Breast epithelium (tissue), 4 donors: ENCODE measurements around the gene TJAP1. TPM values are rescaled to one million over a fixed set of nuclear protein-coding genes. Genes with fewer than 3 reads are reported as not detected.
"Not testable (repeated sequence)": the region's sequence is repeated elsewhere in the genome, so short reads cannot be mapped to it uniquely, and the experiment has no call there.

Experiments
- DNase-seq, 2 donors: peaks; one replicate each; pipeline ENCODE4 v3.0.0-alpha.2; 2019; ENCODE audit warnings: low spot score in 2 of 2
- H3K27ac ChIP-seq, 2 donors: fragments of 200-600 bp; sonication (generic) in 1 of 2; one replicate each; pipeline ENCODE4 v1.5.1; 2016 to 2019; ENCODE audit warnings: mild to moderate bottlenecking in 1 of 2
- H3K27me3 ChIP-seq, 2 donors: fragments of 200-600 bp; sonication (generic) in 1 of 2; one replicate each; pipeline versions ENCODE4 v1.5.1 to v1.6.0; 2017 to 2019; ENCODE audit warnings: control low read depth in 1 of 2, mild to moderate bottlenecking in 1 of 2
- H3K36me3 ChIP-seq: fragments of 200-600 bp; one replicate; pipeline ENCODE4 v1.5.1; 2019
- H3K4me1 ChIP-seq, 2 donors: fragments of 200-600 bp; sonication (generic); one replicate each; pipeline ENCODE4 v1.5.1; 2016 to 2019; ENCODE audit warnings: control low read depth in 1 of 2
- H3K4me3 ChIP-seq, 3 donors: fragments of 200-600 bp; sonication (generic); 1 replicate in 2 of 3; 2 replicates in 1 of 3; pipeline ENCODE4 v1.5.1; 2016 to 2019; ENCODE audit warnings: mild to moderate bottlenecking in 3 of 3, moderate library complexity in 2 of 3
- H3K9me3 ChIP-seq, 2 donors: fragments of 200-600 bp; sonication (generic) in 1 of 2; one replicate each; pipeline ENCODE4 v1.5.1; 2016 to 2019; ENCODE audit warnings: control low read depth in 1 of 2
- POLR2A ChIP-seq: fragments of 450-650 bp; IDR thresholded peaks from one replicate; pipeline ENCODE4 v1.6.1; 2016; ENCODE audit warnings: antibody characterized with exemption, mild to moderate bottlenecking, moderate library complexity
- POLR2AphosphoS5 ChIP-seq, 3 donors: sonication (generic); formaldehyde crosslinking; IDR thresholded peaks; one replicate each; pipeline ENCODE4 v1.6.1; 2017; ENCODE audit warnings: antibody characterized with exemption in 3 of 3
- intact Hi-C: fragments of 100-400 bp; cut with DNase I; formaldehyde crosslinking; loops from one replicate; pipeline ENCODE4 v1.15.1; 2023; ENCODE audit warnings: low total_unique reads
- total RNA-seq, 3 donors: library from RNA; depleted of rRNA; stranded (reverse); fragments of >200 nt; gene quantifications; one replicate each; pipeline ENCODE4 v1.1.0, GENCODE V29; 2016
- TF ChIP-seq, protein P1 (sequence below), 3 donors: fragments of 450-650 bp; IDR thresholded peaks; one replicate each; pipeline ENCODE4 v1.5.1; 2016 to 2017; ENCODE audit warnings: antibody characterized with exemption in 3 of 3, mild to moderate bottlenecking in 3 of 3, moderate library complexity in 3 of 3

Gene TJAP1
- total RNA-seq, 3 donors from 2014 or later: 18.6 to 21.8 (median 21.3) TPM

DNA sequence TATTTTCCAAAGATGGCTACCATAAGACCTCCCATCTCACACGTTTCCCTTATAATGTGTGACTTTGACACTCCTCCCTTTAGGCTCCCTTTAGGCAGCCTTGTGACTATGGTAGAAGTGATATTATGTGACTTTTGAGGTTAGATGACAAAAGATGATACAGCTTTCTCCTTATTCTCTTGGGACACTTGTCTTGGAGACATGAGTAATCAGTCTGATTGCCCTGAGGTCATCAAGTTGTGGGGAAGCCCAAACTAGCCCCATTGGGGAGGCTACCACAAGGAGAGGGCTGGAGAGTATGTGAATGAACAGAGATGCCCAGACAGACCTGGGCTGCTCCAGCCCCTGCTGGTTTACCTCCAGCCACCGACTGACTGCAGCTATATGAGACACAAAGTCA lies 11.4 kb upstream of the TJAP1 start:
- DNase-seq: no peak
- Histone ChIP-seq H3K27ac (no peak overlapping the region), H3K27me3 (no peaks in the 10 kb centered on the region), H3K9me3 (no peaks in the 10 kb centered on the region), H3K36me3 (no peaks in the 10 kb centered on the region), H3K4me1 (peaks cover 0 to 5% of the 10 kb centered on the region in 2 donors), H3K4me3 (no peak overlapping the region)
- intact Hi-C loops: no loop called here
- TF ChIP-seq POLR2AphosphoS5 (IDR thresholded peaks at IDR 0.05) (no peak), POLR2A (no peak)
- TF ChIP-seq, protein P1, sequence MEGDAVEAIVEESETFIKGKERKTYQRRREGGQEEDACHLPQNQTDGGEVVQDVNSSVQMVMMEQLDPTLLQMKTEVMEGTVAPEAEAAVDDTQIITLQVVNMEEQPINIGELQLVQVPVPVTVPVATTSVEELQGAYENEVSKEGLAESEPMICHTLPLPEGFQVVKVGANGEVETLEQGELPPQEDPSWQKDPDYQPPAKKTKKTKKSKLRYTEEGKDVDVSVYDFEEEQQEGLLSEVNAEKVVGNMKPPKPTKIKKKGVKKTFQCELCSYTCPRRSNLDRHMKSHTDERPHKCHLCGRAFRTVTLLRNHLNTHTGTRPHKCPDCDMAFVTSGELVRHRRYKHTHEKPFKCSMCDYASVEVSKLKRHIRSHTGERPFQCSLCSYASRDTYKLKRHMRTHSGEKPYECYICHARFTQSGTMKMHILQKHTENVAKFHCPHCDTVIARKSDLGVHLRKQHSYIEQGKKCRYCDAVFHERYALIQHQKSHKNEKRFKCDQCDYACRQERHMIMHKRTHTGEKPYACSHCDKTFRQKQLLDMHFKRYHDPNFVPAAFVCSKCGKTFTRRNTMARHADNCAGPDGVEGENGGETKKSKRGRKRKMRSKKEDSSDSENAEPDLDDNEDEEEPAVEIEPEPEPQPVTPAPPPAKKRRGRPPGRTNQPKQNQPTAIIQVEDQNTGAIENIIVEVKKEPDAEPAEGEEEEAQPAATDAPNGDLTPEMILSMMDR (IDR thresholded peaks at IDR 0.05): no peak

DNA sequence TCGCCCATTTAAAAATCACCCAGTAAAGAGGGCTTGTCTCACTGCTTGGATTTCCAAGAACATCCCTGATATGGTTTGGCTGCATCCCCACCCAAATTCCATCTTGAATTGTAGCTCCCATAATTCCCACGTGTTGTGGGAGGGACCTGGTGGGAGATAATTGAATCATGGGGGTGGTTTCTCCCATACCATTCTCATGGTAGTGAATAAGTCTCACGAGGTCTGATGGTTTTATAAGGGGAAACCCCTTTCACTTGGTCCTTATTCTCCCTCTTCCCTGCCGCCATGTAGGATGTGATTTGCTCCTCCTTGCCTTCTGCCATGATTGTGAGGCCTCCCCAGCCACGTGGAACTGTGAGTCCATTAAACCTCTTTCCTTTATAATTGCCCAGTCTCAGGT lies 10.1 kb upstream of the TJAP1 start:
- intact Hi-C loops, H3K4me3 ChIP-seq: not testable (repeated sequence)

GRCh38 chr6:43467752-43468151 lies 9.6 kb upstream of the TJAP1 start:
- intact Hi-C loops: no loop called here
- Histone ChIP-seq H3K36me3 (no peaks in the 10 kb centered on the region), H3K4me1 (peaks cover 0 to 5% of the 10 kb centered on the region in 2 donors), H3K27me3 (no peaks in the 10 kb centered on the region), H3K27ac (no peak overlapping the region), H3K4me3 (no peak overlapping the region), H3K9me3 (no peaks in the 10 kb centered on the region)
- no peak for DNase-seq
- TF ChIP-seq, protein P1 (IDR thresholded peaks at IDR 0.05): no peak
- TF ChIP-seq POLR2A (no peak), POLR2AphosphoS5 (IDR thresholded peaks at IDR 0.05) (no peak)

More for the DNA sequence above, 10.1 kb upstream of the TJAP1 start:
- not testable (repeated sequence) for H3K27ac ChIP-seq, H3K9me3 ChIP-seq, DNase-seq, H3K4me1 ChIP-seq, H3K27me3 ChIP-seq, H3K36me3 ChIP-seq

DNA sequence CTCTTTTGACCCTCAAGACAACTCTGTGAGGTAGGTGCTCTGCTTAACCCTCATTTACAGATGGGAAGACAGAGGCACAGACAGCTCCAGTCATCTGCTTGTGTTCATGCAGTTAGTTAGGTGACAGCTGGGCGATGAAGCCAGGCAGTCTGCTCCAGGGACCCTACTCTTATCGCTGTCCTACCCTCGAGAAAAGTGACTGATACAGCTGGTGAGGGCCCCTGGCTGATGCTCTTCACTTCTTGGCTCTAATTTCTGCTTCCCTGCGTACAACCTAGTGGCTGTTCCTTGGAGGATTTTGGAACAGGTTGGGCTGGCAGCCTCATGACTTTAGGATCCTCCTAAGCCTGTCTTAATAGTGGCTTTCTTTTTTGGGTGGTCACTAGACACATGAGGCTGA lies 9.1 kb upstream of the TJAP1 start:
- Histone ChIP-seq H3K9me3 (no peaks in the 10 kb centered on the region), H3K4me3 (no peak overlapping the region), H3K27ac (peak overlapping the region in 1 of 2 donors; percentile 33), H3K27me3 (no peaks in the 10 kb centered on the region), H3K4me1 (peaks cover 0 to 5% of the 10 kb centered on the region in 2 donors), H3K36me3 (no peaks in the 10 kb centered on the region)
- intact Hi-C loops: no loop called here
- TF ChIP-seq POLR2AphosphoS5 (IDR thresholded peaks at IDR 0.05): no peak
- no peak for TF ChIP-seq POLR2A
- TF ChIP-seq, protein P1 (IDR thresholded peaks at IDR 0.05): no peak
- DNase-seq: no peak

- no peaks in the 10 kb centered on the region for H3K9me3 ChIP-seq
- intact Hi-C loops: no loop called here
- TF ChIP-seq, protein P1 (IDR thresholded peaks at IDR 0.05): no peak
- TF ChIP-seq POLR2A (no peak), POLR2AphosphoS5 (IDR thresholded peaks at IDR 0.05) (no peak)
- H3K27me3 ChIP-seq: no peaks in the 10 kb centered on the region
- peak overlapping the region; percentile 33 to 48 for H3K27ac ChIP-seq
- H3K36me3 ChIP-seq: no peaks in the 10 kb centered on the region
- no peak for DNase-seq
- H3K4me1 ChIP-seq: peaks cover 0 to 5% of the 10 kb centered on the region in 2 donors
- H3K4me3 ChIP-seq: no peak overlapping the region
Measured at GRCh38 chr6:43468748-43469681, 8.4 kb upstream of the TJAP1 start.
